ENCODE results near the gene TARBP2. TPM values are rescaled to one million over a fixed set of nuclear protein-coding genes. Genes with fewer than 3 reads are reported as not detected.
"Not testable (repeated sequence)": the region's sequence is repeated elsewhere in the genome, so short reads cannot be mapped to it uniquely, and the experiment has no call there.

Gene TARBP2
- total RNA-seq, 1 experiment from 2014 or later: 47.0 TPM

DNA sequence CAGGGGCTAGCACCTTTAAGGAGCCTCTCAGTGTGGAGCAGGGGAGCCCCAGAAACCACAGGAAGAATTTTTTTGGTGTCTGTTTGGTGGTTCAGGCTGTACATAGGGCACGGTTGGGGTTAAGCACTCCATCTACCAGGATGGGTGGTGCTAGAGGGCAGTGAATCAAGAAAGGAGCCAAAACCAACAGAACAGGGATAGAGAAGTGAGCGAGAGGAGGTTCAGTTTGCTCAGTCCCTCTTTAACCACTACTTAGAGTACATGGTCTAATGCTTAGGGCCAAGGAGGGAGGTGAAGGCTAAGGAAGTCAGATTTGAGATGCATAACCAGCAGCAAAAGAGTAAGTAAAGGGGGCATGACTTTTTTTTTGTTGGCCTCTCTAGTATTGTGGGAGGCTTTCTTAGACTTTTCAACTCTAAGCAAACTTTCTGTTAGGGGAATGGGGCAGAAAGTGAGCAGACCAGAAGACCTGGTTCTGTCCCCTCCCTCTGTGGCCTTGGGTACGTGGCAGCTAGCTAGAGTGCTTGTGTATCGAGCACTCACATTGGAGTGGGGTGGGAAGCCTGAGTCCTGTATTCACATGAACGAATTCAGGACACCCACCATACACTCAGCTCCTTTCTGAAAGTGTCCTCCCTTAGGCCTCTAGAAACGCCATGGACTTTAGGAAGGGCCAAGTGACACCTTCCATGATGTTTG, 12.8 kb downstream of the TARBP2 start:
- DNase-seq (ENCODE audit: low spot score): no peak

DNA sequence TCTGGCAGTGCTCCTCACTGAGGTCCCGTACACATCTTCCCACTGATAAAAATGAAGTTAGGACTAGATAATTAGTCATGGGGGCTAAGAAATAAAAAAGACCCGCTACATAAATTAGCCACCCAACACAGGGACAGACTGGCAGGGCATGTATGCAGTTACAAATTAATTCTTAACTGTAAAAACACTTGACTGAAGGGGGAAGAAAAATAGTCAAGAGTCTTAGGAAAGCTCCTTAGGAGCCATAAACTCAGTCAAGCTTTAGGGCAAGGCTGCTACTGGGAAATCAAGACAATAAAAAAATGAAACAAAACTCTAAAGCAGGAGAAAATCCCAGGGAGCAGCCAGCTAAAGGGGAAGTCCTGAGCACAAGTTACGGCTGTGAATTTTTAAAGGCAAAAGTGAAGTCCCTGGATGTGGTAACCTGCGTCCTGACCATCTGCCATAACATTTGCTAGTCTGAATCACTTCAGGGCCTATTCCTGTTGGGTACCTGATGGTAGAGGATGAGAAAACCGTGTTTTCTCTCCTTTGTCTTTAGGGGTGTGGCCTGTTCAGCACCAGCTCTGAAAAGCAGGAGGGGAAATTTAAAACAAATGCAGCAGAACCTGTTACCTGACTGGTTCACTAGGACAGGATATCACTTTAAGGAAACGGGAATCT, 13.7 kb downstream of the TARBP2 start:
- DNase-seq (ENCODE audit: low spot score): no peak

DNA sequence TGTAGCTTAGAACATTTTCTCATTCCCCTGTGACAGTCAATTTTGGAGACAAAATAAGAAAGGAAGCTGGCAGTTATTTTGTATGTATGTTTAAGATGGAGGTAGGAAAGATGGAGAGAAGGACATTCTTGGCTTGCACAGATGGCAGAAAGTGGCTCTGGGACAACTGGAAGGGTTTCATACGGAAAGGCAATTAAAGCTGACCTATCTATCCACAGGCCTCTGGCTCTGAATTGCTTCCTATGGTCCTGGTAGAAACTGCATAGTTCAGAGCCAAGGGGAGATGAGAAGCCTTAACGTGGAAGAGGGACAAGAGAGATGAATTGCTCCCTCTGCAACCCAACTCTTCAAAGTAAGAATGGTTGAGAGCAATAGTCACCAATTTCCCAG, 14.2 kb downstream of the TARBP2 start:
- DNase-seq (ENCODE audit: low spot score): no peak

DNA sequence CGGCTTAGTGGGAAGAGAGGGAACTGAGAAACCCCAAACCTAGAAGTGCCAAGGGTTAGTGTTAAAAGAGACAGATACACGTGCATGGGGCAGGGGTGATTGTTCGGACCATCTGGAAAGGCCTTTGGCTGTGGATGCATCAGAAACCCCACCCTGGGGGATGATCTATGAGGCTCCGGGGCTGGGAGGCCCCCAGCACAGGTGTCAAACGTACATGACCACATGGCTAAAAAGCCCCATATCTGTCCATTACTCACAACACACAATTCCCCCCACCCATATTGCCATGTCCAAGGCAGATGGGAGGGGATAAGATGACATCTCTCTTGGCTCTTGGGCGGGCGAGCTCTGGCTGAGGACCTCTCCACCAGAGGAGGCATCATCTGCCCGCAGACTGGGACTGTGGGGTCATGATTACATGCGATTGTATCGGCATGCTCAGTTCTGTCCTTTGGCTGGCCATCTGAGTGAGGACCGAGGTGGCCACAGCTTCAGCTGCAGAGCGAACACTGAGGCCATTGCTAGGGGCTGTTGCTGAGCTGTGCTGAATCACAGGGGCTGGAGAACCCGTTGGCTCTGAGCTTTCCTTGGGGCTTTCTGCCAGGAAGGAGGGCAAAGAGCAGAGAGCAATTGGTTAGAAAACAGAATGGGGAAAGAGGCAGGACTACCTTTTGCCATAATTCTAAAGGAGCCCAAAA, 15.8 kb downstream of the TARBP2 start:
- DNase-seq (ENCODE audit: low spot score): no peak

DNA sequence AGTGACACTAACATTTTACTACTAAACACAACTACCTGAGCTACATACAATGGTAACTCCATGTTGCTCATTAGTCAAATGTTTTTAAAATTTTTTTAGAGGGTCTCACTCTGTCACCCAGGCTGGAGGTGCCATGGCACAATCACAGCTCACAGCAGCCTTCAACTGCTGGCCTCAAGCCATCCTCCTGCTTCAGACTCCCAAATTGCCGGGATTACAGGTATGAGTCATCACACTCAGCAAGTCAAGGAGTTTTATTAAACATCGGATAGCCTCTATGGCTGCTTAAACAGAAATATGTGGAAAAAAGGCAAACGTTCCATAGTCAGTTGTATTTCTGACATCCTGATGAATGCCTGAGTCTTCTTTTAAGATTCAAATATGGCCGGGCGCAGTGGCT, 17.3 kb downstream of the TARBP2 start:
- no peak for DNase-seq (ENCODE audit: low spot score)

DNA sequence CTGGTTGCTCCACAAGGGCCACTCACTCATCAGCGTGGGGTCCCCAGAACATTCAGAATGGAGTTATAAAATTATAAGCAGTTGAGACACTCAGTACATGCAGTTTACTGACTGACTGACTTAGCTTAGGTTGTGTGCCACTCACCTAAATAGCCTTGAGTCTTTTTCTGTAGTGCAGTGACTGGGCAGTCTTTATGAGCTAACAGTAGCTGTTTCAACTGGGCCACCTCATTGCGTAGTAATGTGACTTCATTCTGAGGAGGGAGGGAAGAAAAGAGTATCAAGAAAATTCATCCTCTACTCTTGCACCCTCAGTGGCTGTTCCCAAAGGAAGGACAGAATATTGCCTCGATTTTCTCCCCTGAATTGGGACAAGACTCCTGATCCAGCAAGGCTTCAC, 22.0 kb downstream of the TARBP2 start:
- DNase-seq (ENCODE audit: low spot score): no peak

DNA sequence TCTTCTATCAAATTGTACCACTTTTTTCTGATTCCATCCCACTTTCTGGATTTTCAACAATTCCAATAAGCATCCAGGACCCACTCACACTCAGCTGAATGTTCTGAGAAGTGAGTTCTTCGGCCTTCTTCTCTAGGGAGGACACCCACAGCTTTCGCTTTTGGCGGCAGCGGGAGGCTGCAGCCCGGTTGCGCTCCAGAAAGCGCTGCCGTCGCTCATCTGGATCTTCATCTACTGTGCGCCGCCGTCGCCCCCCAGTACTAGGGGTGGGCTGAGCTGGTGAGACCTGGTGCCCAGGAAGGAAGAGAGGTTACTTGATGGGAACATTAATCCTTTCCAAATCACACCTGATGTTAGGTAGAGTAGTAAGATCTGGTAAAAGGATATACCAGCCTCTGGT, 23.4 kb downstream of the TARBP2 start:
- no peak for DNase-seq (ENCODE audit: low spot score)

DNA sequence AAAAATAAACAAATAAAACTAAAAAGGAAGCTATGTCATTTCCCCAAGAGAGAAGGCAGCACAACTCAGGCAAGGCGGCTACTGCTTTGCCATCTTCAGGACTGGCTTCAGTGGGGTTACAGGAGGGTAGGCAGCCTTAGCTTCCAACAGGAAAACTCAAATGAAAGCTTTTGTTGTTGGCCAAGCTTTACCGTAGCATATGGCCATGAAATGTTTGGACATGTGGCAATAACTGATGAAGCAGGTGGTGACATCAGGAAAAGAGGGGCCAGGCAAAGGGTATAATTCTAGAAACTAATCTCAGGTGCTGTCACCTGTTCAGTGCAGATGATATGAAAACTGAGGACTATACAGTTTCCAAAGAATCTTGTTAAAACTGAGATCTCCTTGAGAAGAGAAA, 29.0 kb downstream of the TARBP2 start:
- DNase-seq (ENCODE audit: low spot score): no peak

DNA sequence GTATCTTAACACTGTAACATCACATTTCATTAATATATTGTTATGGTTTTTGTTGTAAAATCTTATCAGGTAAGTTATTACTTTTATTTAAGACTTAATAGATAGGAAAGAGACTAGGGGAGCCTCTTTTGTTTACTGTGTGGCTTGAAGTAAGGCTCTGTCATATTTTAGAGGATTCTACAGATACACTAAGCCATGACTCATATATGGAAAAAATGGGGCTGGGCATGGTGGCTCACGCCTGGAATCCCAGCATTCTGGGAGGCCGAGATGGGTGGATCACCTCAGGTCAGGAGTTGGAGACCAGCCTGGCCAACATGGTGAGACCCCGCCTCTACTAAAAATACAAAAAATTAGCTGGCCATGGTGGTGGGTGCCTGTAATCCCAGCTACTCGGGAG, 29.8 kb downstream of the TARBP2 start:
- no peak for DNase-seq (ENCODE audit: low spot score)

DNA sequence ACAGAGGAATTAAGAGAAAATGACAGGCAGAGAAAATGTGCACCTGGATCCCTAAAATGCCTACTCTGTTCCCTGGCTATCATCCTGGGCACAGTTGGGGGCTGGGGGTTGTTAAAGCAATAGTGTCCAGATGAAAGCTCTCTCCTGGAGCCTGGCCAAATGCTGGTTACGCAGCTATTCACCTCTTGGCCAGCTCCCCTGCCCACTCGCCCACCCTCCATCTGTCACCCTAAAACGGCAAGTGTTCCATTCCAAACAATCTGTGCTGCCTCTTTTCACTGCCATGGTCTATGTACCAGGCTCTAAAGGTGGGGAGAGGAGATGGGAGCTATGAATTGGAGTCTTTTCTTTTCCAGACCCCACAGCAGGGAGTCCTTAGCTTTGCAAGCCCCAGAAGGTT, 30.9 kb downstream of the TARBP2 start:
- DNase-seq (ENCODE audit: low spot score): no peak

DNA sequence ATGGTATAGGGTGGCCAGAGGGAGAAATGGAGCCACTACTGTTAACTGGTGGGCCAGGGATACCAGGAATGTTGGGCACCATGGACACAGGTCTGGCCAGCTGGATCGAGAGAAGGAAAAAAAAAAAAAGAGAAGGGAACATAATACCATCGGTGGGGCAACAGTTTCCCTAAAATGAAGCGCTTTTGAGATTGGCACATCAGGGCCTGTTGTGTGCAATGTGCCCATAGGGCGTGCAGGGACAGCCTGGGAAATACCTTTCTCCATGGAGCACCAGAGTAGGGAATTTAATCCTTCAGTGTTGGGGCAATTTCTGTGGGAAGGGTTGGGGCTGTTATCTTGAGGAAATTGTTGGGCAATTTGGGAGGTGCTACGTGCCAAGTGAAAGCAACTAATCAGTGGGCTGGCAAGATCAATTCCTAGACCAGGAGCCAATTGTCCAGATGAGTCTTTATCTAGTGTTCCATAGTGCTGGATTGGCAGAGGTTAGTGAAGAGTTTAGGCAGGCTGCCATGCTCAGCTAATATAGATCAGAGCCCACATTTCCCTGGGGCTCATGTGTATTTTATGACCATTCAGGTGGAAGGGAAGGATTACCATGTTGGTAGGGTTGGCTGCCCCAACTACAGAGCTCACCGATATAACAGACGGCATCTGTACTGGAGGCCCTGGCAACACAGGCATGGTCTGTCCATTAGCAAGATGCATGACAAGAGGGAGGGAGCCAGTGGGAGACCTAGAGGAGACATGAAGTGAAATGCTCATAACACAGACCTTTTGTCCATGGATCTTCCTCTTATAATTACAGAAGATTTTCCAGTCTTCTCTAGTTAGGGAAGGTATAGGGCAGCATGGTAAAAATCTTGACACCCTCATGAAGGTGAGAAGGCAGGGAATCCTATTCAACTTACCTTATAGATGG, 31.7 kb downstream of the TARBP2 start:
- DNase-seq (ENCODE audit: low spot score): no peak

DNA sequence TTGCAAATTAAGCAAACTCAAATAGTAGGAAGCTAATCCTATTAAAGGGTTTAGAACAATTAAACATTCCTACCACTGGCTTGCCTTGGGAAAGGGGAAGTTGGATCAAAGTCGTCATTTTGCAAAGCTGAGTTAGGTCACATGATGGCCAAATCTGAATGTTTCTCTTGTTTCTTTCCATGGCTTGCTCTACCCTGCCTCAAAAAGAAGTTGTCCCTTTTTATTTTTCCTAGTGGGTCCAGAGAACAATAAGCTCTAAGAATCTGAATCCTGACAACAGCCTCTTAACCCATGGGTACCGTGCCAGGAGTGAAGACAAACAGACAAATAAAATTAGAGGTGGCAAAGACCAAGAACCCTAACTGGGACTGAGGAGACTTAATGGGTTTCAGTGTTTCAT, 32.4 kb downstream of the TARBP2 start:
- DNase-seq (ENCODE audit: low spot score): no peak

DNA sequence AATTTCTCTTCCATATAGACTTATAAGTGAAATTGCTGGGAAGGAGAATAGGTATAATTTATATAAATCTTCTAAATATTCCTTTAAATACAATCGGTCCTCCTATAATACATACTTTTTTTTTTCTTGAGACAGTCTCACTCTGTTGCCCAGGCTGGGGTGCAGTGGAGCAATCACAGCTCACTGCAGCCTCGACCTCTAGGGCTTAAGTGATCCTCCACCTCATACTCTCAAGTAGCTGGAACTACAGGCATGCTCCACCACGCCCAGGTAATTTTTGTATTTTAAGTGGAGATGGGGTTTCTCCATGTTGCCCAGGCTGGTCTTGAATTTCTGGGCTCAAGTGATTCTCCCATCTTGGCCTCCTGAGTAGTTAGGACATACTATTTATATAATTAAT, 35.9 kb downstream of the TARBP2 start:
- DNase-seq (ENCODE audit: low spot score): no peak

DNA sequence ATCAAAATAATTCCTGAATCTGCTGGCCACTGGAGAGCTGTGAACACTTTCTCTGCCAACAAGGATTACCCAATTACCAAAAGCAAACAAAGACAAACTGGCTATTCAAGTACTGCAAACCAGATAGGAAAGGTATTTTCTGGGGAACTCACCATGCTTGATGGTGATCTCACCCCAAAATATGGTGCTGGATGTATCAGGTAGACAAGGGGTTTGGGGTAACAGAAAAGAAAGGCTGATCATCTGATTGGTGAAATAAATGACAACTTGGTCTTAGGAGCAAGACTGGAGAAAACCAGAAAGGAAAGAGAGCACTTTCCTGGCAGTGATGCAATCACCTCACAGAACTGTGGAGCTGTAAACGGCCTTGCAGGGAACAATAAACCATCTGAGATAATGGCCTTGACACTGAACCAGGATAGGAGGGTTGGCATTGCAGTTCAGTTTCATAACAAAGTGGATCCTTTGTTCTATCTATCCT, 37.2 kb downstream of the TARBP2 start:
- peak; percentile 53 for DNase-seq (ENCODE audit: low spot score)

DNA sequence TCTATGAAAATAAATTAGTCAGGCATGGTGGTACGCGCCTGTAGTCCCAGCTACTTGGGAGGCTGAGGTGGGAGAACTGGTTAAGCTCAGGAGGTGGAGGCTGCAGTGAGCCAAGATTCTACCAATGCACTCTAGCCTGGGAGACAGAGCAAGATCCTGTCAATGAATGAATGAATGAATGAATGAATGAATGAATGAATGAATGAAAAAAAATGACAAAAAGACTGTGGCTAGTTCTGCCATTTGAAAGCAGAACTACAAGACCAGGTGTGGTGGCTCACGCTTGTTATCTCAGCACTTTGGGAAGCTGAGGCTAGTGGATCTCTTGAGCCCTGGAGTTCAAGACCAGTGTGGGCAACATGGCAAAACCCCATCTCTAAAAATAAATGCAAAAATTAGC, 38.4 kb downstream of the TARBP2 start:
- DNase-seq (ENCODE audit: low spot score): no peak

DNA sequence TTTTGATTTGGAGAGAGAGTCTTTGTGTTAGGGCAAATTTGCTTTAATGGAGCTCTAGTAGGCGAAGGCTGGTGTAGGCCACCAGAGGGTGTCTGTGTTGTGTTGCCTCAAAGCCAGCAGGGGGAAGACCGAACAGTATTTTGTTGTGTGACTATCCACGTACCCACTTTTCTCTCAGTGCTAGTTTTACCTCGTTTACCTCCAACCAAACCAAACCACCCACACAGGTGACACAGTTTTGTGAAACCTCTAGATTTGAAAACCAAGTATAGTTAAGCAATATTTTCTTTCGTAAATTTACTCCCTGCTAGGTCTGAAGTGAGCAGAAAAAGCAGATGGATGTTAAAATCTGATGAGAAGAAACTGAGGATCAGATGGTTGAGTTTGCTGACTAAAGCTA, 42.5 kb downstream of the TARBP2 start:
- peak; percentile 54 for DNase-seq (ENCODE audit: low spot score)

DNA sequence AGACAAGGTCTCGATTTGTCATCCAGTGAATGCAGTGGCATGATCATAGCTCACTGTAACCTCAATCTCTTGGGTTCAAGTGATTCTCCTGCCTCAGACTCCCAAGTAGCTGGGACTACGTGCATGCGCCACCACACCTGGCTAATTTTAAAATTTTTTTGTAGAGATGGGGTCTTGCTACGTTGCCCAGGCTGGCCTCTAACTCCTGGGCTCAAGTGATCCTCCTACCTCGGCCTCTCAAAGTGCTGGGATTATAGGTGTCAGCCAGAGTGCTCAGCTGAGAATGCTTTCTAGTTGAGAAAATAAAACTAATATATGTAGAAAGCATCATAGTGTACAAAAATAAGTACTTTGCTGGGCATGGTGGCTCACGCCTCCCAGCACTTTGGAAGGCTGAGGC, 47.3 kb downstream of the TARBP2 start:
- not testable (repeated sequence) for DNase-seq (ENCODE audit: low spot score)

DNA sequence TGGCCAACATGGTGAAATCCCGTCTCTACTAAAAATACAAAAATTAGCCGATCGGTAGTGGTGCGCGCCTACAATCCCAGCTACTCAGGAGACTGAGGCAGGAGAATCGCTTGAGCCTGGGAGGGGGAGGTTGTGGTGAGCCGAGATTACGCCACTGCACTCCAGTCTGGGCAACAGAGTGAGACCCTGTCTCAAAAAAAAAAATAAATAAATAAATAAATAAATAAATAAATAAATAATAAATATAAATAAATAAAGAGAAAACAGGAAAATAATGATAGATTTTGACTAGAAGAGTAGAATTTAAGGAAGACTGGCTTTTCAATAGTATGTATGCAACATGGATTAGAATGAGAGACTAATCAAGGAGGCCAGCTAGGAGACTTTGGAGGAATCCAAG, 49.0 kb downstream of the TARBP2 start:
- not testable (repeated sequence) for DNase-seq (ENCODE audit: low spot score)

DNA sequence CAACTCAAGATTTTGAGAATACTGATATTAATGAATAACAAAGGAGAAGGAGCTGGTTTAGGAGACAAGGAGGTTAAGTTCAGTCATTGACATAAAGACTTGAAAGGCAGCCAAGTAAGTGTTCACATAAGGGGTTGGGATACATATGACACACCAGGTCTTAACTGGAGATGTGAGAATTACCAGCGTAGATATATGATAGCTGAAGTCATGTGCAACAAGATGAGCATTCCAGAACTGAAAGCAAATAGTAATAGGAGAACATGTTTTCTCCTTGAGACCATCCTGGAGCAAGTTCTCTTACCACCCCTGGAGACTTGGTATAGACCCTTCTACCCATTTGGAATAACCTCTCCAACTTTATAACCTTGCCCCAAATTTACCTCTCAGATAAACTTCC, 49.5 kb downstream of the TARBP2 start:
- no peak for DNase-seq (ENCODE audit: low spot score)

DNA sequence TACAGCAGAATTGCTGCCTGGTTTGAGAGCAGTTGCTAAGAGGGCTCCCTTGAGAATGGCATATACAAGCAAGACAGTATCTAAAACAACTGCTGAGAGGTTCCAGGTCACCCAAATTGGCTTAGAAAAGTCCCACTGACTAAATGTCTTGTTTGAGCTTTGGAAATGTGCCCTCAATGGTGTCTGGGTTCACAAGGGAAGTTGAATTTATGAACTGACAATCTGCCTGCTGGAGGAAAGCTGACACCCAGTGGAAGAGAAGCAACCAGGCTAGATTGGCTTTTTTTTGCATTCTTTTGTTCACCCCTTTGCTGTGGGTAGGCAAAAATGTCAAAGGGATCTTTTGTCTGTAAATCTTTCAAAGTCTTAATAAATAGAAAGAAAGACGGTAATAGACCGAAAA, 50.8 kb downstream of the TARBP2 start:
- no peak for DNase-seq (ENCODE audit: low spot score)

DNA sequence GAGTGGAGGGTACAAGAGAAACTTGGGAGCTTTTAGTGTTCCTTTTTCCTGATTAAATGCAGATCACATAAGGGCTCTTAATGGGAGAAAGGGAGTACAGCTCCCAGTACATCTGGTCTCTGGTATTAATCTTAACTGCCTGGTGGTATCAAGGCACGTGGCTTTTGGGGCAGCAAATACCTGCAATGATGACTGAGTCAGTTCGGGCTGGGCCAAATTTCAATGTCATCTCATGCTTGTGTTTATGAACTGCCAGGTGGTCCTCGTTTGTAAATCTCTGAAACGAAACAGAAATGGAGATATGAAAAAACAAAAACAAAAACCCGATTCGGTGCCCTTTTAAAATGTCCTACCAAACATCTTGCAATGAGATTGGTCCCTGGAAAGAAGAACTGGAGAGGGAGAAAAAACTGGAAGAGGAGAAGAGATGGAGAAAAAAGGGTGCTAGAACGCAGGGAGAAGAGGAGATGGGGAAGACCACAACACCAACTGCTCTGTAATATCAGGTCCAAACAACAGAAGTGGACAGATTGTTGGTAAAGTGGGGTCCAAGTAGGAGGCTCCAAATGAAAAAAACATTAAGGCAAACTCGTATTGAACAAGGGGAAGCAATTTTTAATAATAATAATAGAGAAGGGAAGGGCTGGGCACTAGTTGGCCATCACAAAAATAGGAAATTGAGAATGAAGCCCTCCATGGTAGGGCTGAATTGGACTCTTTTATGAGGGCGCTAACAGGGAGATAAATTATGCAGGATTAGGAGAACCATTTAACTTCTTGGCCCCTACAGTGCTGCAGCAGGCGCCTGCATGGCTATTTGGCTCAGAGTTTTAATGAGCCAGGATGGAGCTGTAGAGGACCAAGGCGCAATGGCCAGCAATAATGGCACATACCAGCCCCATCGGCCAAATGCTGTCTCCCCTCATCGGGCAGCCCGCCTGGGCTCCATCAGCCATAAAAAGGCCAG, 51.6 kb downstream of the TARBP2 start:
- no peak for DNase-seq (ENCODE audit: low spot score)

Measured in H4 (cell line).